Measurements from ENCODE around the gene C1QA. TPM values are rescaled to one million over a fixed set of nuclear protein-coding genes. Genes with fewer than 3 reads are reported as not detected.

The C1QA gene
- total RNA-seq, 4 donors from 2014 or later, result 22.6 to 453 (median 190) TPM

DNA sequence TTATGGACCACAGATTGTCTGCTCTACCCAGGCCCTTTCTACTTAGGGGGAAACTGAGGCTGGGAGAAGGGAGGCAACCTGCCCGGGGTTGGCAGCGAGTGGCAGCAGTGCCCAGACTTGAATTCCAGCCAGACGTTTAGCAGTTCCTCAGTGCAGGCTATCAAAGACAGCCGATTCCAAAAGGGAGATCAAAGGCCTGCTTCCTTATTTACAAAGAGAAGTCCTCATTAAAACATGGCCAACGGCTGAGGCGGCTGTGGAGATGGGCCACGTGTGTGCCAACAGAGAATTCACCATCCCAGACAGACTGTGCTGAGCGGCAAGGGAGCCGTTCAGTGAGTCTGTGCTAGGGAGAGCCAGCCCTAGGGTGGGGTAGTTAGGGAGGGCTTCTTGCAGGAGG is 44.3 kb downstream of the C1QA start:
- Histone ChIP-seq H3K27me3 (peaks cover 59% of the 10 kb centered on the region), H3K36me3 (no peaks in the 10 kb centered on the region), H3K9me3 (no peaks in the 10 kb centered on the region), H3K4me3 (no peak overlapping the region), H3K4me1 (no peaks in the 10 kb centered on the region), H3K27ac (no peak overlapping the region)
- ATAC-seq, result no peak
- 70 to 73% methylated on average over 2 to 7 of the region's 9 CpGs for WGBS, 2 donors (ENCODE audit: low coverage in 1 of 2)
- TF ChIP-seq EP300 (IDR thresholded peaks at IDR 0.05), result no peak
- TF ChIP-seq POLR2A (IDR thresholded peaks at IDR 0.05), result no peak

DNA sequence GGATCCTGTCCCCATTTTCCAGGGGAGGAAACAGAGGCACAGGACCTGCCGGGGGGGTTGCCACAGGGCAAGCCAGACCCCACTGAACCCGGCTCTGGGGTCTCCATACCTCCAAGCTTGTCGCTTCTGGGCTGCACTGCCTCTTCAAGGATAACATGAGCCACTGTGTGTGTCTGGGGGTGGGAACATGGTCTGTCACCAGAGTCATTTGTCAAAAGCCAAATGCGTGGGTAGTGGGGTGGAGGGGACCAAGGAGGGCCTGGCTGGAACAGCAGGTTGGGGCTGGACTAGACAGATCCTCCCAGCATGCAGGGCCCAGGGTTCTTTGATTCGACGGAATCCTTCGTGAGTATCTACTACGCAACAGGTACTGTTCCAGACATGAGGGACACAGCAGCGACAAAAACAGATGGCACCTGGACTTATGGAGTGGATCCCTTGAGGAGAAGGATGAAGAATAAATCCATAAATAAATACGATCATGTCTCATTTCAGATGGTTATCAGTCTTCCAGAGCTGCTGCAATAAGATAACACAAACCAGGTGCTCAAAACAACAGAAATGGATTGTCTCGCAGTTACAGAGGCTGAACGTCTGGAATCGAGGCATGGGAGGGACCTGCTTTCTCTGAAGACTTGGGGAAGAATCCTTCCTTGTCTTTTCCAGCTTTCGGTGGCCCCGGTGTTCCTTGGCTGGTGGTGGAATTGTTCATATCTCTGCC is 45.3 kb downstream of the C1QA start:
- H3K27me3 ChIP-seq, result peaks cover 54% of the 10 kb centered on the region
- no peak overlapping the region for H3K27ac ChIP-seq
- TF ChIP-seq, protein P1, sequence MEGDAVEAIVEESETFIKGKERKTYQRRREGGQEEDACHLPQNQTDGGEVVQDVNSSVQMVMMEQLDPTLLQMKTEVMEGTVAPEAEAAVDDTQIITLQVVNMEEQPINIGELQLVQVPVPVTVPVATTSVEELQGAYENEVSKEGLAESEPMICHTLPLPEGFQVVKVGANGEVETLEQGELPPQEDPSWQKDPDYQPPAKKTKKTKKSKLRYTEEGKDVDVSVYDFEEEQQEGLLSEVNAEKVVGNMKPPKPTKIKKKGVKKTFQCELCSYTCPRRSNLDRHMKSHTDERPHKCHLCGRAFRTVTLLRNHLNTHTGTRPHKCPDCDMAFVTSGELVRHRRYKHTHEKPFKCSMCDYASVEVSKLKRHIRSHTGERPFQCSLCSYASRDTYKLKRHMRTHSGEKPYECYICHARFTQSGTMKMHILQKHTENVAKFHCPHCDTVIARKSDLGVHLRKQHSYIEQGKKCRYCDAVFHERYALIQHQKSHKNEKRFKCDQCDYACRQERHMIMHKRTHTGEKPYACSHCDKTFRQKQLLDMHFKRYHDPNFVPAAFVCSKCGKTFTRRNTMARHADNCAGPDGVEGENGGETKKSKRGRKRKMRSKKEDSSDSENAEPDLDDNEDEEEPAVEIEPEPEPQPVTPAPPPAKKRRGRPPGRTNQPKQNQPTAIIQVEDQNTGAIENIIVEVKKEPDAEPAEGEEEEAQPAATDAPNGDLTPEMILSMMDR (IDR thresholded peaks at IDR 0.05), result no peak
- TF ChIP-seq POLR2AphosphoS5 (IDR thresholded peaks at IDR 0.05) (no peak), POLR2A (IDR thresholded peaks at IDR 0.05) (no peak), EP300 (IDR thresholded peaks at IDR 0.05) (no peak)
- H3K36me3 ChIP-seq, result no peaks in the 10 kb centered on the region
- ATAC-seq, result no peak
- H3K4me3 ChIP-seq, result no peak overlapping the region
- no peaks in the 10 kb centered on the region for H3K9me3 ChIP-seq
- WGBS, 2 donors (ENCODE audit: low coverage in 1 of 2), result 63 to 89% methylated on average over 5 to 10 of the region's 15 CpGs
- H3K4me1 ChIP-seq, result no peaks in the 10 kb centered on the region

DNA sequence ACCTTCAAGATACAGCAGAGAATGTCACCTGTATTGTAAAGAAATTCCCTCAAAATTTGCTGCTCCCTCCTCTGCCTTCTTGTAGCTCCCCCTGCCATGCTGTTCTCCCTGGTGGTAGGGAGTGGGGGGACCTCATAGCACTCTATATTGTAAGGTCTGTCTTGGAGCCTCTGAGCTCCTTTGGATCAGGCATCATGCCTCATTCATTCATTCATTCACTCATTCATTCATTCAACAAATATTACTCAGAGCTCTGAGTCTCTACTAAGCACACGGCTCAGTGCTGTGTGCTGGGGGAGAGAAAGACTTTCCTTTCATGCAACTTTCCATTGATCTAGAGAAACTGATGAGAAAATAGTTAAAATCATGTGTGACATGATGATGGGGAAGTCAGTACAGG is 47.1 kb downstream of the C1QA start:
- 50% methylated on average over 1 of the region's 1 CpG; no CpG with 5 or more reads in 1 of the 2 donors for WGBS, 2 donors (ENCODE audit: low coverage in 1 of 2)
- Histone ChIP-seq H3K27me3 (peaks cover 56% of the 10 kb centered on the region), H3K9me3 (no peaks in the 10 kb centered on the region), H3K4me1 (no peaks in the 10 kb centered on the region), H3K27ac (no peak overlapping the region), H3K4me3 (no peak overlapping the region), H3K36me3 (no peaks in the 10 kb centered on the region)
- ATAC-seq, result no peak
- no peak for TF ChIP-seq POLR2AphosphoS5 (IDR thresholded peaks at IDR 0.05)
- TF ChIP-seq, protein P1 (IDR thresholded peaks at IDR 0.05), result no peak
- TF ChIP-seq POLR2A (IDR thresholded peaks at IDR 0.05), result no peak
- TF ChIP-seq EP300 (IDR thresholded peaks at IDR 0.05), result no peak

DNA sequence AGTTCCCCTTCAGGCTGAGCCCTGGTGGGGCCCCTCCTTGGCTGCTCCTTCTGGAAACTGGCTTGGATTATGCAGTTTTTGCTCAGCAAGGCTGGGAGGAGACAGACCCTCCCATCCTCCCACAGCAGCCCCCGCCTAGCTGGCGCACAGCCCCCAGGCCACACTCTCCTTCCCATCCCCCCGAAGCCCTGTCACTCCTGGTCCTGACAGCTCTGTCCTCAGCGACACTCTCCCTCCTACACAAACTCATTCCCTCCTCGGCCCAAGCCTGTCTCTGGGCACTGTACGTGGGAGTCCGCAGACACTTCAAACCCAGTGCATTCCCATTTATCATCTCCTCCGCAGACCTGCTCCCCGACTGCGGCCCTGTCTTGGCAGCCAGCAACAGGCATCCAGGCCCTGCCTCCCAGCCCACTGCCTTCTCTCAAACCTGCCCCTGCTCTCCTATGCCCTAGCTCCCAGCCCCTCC is 49.2 kb downstream of the C1QA start:
- Histone ChIP-seq H3K4me1 (no peaks in the 10 kb centered on the region), H3K27me3 (peaks cover 65% of the 10 kb centered on the region), H3K4me3 (no peak overlapping the region), H3K9me3 (no peaks in the 10 kb centered on the region), H3K27ac (no peak overlapping the region), H3K36me3 (no peaks in the 10 kb centered on the region)
- 16 to 27% methylated on average over 5 to 10 of the region's 10 CpGs for WGBS, 2 donors (ENCODE audit: low coverage in 1 of 2)
- ATAC-seq, result no peak
- TF ChIP-seq POLR2A (IDR thresholded peaks at IDR 0.05) (no peak), EP300 (IDR thresholded peaks at IDR 0.05) (no peak), POLR2AphosphoS5 (IDR thresholded peaks at IDR 0.05) (no peak)
- TF ChIP-seq, protein P1 (IDR thresholded peaks at IDR 0.05), result no peak

DNA sequence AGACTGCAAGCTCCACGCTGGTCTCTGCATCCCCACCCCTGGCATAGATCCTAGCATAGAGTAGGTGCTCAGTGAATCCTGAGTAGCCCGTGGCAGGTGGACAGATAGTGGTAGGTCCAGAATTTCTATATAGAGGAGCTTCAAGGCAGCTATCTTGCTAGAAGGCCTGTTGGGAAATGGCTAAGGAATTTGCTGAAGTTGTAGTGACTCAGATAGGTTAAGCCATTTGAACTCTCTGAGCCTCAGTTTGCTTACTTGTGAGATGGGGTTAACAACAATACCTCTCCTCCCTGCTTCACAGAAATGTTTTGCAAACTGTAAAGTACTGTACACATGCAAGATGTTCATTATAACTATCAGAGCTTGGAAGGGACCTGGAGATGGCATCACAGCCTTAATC is 50.8 kb downstream of the C1QA start:
- no peak for TF ChIP-seq EP300 (IDR thresholded peaks at IDR 0.05)
- TF ChIP-seq POLR2AphosphoS5 (IDR thresholded peaks at IDR 0.05), result no peak
- no peak for TF ChIP-seq POLR2A (IDR thresholded peaks at IDR 0.05)
- TF ChIP-seq, protein P1 (IDR thresholded peaks at IDR 0.05), result no peak
- Histone ChIP-seq H3K36me3 (no peaks in the 10 kb centered on the region), H3K4me3 (no peak overlapping the region), H3K27me3 (peaks cover 58% of the 10 kb centered on the region), H3K27ac (no peak overlapping the region), H3K4me1 (no peaks in the 10 kb centered on the region), H3K9me3 (no peaks in the 10 kb centered on the region)
- WGBS, 2 donors (ENCODE audit: low coverage in 1 of 2), result 88% methylated on average over 1 of the region's 2 CpGs; no CpG with 5 or more reads in 1 of the 2 donors
- no peak for ATAC-seq
